Stomach (tissue), 9 donors: Measurements from ENCODE around the gene NLN. TPM values are rescaled to one million over a fixed set of nuclear protein-coding genes. Genes with fewer than 3 reads are reported as not detected.

Experiments
- DNase-seq, 2 donors: peaks; one replicate each; pipeline versions ENCODE4 v3.0.0 to v3.0.0-alpha.2; 2013 to 2019
- H3K27ac ChIP-seq, 5 donors: fragments of 200-600 bp in 4 of 5; sonication (generic) in 4 of 5; one replicate each; pipeline ENCODE4 v1.5.1; 2013 to 2019; ENCODE audit warnings: mild to moderate bottlenecking in 1 of 5, moderate library complexity in 1 of 5
- H3K27me3 ChIP-seq, 3 donors: fragments of 200-600 bp; sonication (generic); one replicate each; pipeline ENCODE4 v1.5.1; 2017 to 2019; ENCODE audit warnings: mixed run types in 1 of 3
- H3K36me3 ChIP-seq, 4 donors: fragments of 200-600 bp; sonication (generic); 1 replicate in 3 of 4; 2 replicates in 1 of 4; pipeline ENCODE4 v1.5.1; 2016 to 2019
- H3K4me1 ChIP-seq, 4 donors: fragments of 200-600 bp; sonication (generic); one replicate each; pipeline ENCODE4 v1.5.1; 2016 to 2019
- H3K4me3 ChIP-seq, 4 donors: fragments of 200-600 bp; sonication (generic) in 3 of 4; one replicate each; pipeline ENCODE4 v1.5.1; 2016 to 2019; ENCODE audit warnings: mild to moderate bottlenecking in 1 of 4
- H3K9me3 ChIP-seq, 4 donors: fragments of 200-600 bp; sonication (generic); one replicate each; pipeline ENCODE4 v1.5.1; 2016 to 2019
- CTCF ChIP-seq, 7 experiments: fragments of 450-650 bp in 4 of 7; fragments of 200-600 bp in 3 of 7; sonication (generic) in 3 of 7; IDR thresholded peaks; one replicate each; pipeline ENCODE4 v1.5.1; 2016 to 2019; ENCODE audit warnings: antibody characterized with exemption in 7 of 7, control low read depth in 2 of 7, mild to moderate bottlenecking in 1 of 7
- EP300 ChIP-seq: sonication (generic); formaldehyde crosslinking; IDR thresholded peaks from one replicate; pipeline ENCODE4 v1.6.1; 2017; ENCODE audit warnings: antibody characterized with exemption
- POLR2A ChIP-seq, 4 donors: fragments of 450-650 bp; IDR thresholded peaks; one replicate each; pipeline ENCODE4 v1.6.1; 2016; ENCODE audit warnings: antibody characterized with exemption in 4 of 4, control low read depth in 2 of 4, mild to moderate bottlenecking in 1 of 4, moderate library complexity in 1 of 4
- POLR2AphosphoS5 ChIP-seq, 3 donors: sonication (generic); formaldehyde crosslinking; IDR thresholded peaks; one replicate each; pipeline ENCODE4 v1.6.1; 2016; ENCODE audit warnings: antibody characterized with exemption in 3 of 3
- WGBS, 5 donors: extraction: QIAGEN DNeasy Blood & Tissue Kit in 3 of 5; methylation state at CpG; one replicate each; pipeline versions ENCODE4 v1.1.5 to v1.1.7; 2013 to 2018; 5-methylcytosine and 5-hydroxymethylcytosine counted together
- intact Hi-C: fragments of 100-400 bp; cut with DNase I; formaldehyde crosslinking; loops from one replicate; pipeline ENCODE4 v1.15.1; 2023; ENCODE audit warnings: low total_unique reads
- polyA plus RNA-seq, 3 donors: library from polyadenylated mRNA; stranded (reverse); fragments of 200-250 nt; gene quantifications; one replicate each; pipeline ENCODE4 v1.2.3, GENCODE V29; 2013
- total RNA-seq, 5 donors: library from RNA; depleted of rRNA; stranded (reverse); fragments of >200 nt; gene quantifications; one replicate each; pipeline versions ENCODE4 v1.1.0 to v1.2.3, GENCODE V29; 2014 to 2016
- donor health status: healthy with polysubstance abuse.
- donor health status: Bipolar disorder and iron deficiency.
- donor health status: healthy.

The NLN gene
- total and polyA plus RNA-seq, 8 donors: 0.58 to 27.5 (median 9.3) TPM

GRCh38 chr5:65696892-65697291, 25.1 kb upstream of the NLN start:
- TF ChIP-seq POLR2AphosphoS5 (IDR thresholded peaks at IDR 0.05) (no peak), POLR2A (IDR thresholded peaks at IDR 0.05) (no peak), CTCF (IDR thresholded peaks at IDR 0.05) (no peak), EP300 (no peak)
- peaks cover 0 to 23% (median 11%) of the 10 kb centered on the region in 4 donors for H3K36me3 ChIP-seq
- intact Hi-C loops: no loop called here
- no peak for DNase-seq
- no peak overlapping the region for H3K4me3 ChIP-seq
- H3K27me3 ChIP-seq: no peaks in the 10 kb centered on the region
- H3K27ac ChIP-seq: no peak overlapping the region
- no peaks in the 10 kb centered on the region for H3K9me3 ChIP-seq
- H3K4me1 ChIP-seq: peaks cover 0 to 8% (median 5%) of the 10 kb centered on the region in 4 donors

GRCh38 chr5:65699338-65699737, 22.7 kb upstream of the NLN start:
- DNase-seq: peak in 1 of 2 donors; percentile 28
- TF ChIP-seq POLR2A (IDR thresholded peaks at IDR 0.05) (no peak), EP300 (no peak), POLR2AphosphoS5 (IDR thresholded peaks at IDR 0.05) (no peak), CTCF (IDR thresholded peaks at IDR 0.05) (no peak)
- Histone ChIP-seq H3K36me3 (peaks cover under 1 to 44% (median 23%) of the 10 kb centered on the region in 4 donors), H3K4me1 (peaks cover 0 to 8% (median 5%) of the 10 kb centered on the region in 4 donors), H3K9me3 (no peaks in the 10 kb centered on the region), H3K27ac (no peak overlapping the region), H3K4me3 (no peak overlapping the region), H3K27me3 (no peaks in the 10 kb centered on the region)
- 48 to 75% (median 57%) methylated on average over 4 of the region's 4 CpGs for WGBS, 5 donors
- intact Hi-C loops: no loop called here

GRCh38 chr5:65702036-65702435, 20.0 kb upstream of the NLN start:
- DNase-seq: no peak
- intact Hi-C loops: no loop called here

GRCh38 chr5:65704621-65705239, 17.3 kb upstream of the NLN start:
- TF ChIP-seq CTCF (IDR thresholded peaks at IDR 0.05) (no peak), POLR2A (IDR thresholded peaks at IDR 0.05) (no peak), EP300 (no peak), POLR2AphosphoS5 (IDR thresholded peaks at IDR 0.05) (no peak)
- H3K27me3 ChIP-seq: no peaks in the 10 kb centered on the region
- H3K4me1 ChIP-seq: peaks cover 0 to 4% (median 0%) of the 10 kb centered on the region in 4 donors
- intact Hi-C loops: no loop called here
- peaks cover 0 to 54% (median 41%) of the 10 kb centered on the region in 4 donors for H3K36me3 ChIP-seq
- H3K27ac ChIP-seq: no peak overlapping the region
- DNase-seq: no peak
- no peaks in the 10 kb centered on the region for H3K9me3 ChIP-seq
- H3K4me3 ChIP-seq: no peak overlapping the region
- 74 to 90% (median 85%) methylated on average over 2 of the region's 2 CpGs for WGBS, 5 donors

More at GRCh38 chr5:65702036-65702435, 20.0 kb upstream of the NLN start:
- Histone ChIP-seq H3K9me3 (no peaks in the 10 kb centered on the region), H3K27ac (no peak overlapping the region), H3K36me3 (peaks cover 0 to 41% (median 37%) of the 10 kb centered on the region in 4 donors), H3K4me1 (peaks cover 0 to 4% (median under 1%) of the 10 kb centered on the region in 4 donors), H3K4me3 (no peak overlapping the region), H3K27me3 (no peaks in the 10 kb centered on the region)
- WGBS, 5 donors: 89 to 98% (median 95%) methylated on average over 3 of the region's 3 CpGs
- no peak for TF ChIP-seq CTCF (IDR thresholded peaks at IDR 0.05)
- TF ChIP-seq POLR2A (IDR thresholded peaks at IDR 0.05): no peak
- TF ChIP-seq POLR2AphosphoS5 (IDR thresholded peaks at IDR 0.05): no peak
- no peak for TF ChIP-seq EP300
